Astrocyte of the spinal cord (primary cell): ENCODE results near the gene METTL1.
"Not testable (repeated sequence)": the region's sequence is repeated elsewhere in the genome, so short reads cannot be mapped to it uniquely, and the experiment has no call there.

Experiments used
- DNase-seq: peaks from one replicate; pipeline ENCODE4 v3.0.0; 2011; ENCODE audit warnings: low read depth, low spot score
- H3K4me3 ChIP-seq: 2 replicates; pipeline ENCODE4 v1.5.1; 2011; ENCODE audit warnings: low read depth, mild to moderate bottlenecking, low read length, moderate library complexity
- in situ Hi-C: cut with HindIII; loops from 2 replicates; pipeline ENCODE4 v1.10.0; 2017; ENCODE audit warnings: low sequenced_read_pairs
- TF ChIP-seq, protein P1 (sequence below): IDR thresholded peaks from 2 replicates; pipeline ENCODE4 v1.5.1; 2012; ENCODE audit warnings: low read depth, mild to moderate bottlenecking, low read length, inconsistent platforms

METTL1 gene

DNA sequence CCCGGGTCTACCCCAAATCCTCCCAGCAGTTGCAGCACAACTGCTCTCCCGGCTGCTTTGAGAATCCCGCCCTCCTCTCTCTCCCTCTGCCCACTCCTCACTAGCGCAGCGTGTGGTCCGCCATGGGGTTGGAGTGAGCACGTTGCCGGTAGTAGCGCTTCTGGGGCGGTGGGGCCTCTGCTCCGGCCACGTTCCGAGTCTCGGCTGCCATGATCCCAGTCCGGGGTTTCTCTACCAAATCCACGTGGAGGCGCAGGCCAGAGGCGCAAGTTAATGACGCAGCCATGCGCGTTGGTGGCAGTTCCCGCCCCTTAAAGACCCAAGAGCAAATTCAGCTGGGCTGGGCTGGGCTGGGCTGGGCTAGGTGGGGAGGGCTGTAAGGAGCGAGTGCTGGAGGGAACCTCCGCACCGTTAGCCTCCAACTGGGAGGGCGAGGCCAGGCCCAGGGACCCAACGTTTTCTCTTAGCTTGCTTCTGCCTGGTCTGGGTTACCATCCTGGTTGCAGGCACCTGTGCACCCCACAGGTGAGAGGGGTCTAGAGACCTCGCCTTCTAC lies at the start of gene METTL1:
TSS of gene METTL1 (minus strand) at position 233 of the 556 bp plus-strand sequence. CDS start at position 211, 22 bp downstream.
- peak within 1 kb of the TSS; percentile 70 for H3K4me3 ChIP-seq
- in situ Hi-C loops: no loop called here
- TF ChIP-seq, protein P1, sequence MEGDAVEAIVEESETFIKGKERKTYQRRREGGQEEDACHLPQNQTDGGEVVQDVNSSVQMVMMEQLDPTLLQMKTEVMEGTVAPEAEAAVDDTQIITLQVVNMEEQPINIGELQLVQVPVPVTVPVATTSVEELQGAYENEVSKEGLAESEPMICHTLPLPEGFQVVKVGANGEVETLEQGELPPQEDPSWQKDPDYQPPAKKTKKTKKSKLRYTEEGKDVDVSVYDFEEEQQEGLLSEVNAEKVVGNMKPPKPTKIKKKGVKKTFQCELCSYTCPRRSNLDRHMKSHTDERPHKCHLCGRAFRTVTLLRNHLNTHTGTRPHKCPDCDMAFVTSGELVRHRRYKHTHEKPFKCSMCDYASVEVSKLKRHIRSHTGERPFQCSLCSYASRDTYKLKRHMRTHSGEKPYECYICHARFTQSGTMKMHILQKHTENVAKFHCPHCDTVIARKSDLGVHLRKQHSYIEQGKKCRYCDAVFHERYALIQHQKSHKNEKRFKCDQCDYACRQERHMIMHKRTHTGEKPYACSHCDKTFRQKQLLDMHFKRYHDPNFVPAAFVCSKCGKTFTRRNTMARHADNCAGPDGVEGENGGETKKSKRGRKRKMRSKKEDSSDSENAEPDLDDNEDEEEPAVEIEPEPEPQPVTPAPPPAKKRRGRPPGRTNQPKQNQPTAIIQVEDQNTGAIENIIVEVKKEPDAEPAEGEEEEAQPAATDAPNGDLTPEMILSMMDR: no peak
- peak; percentile 99 for DNase-seq

DNA sequence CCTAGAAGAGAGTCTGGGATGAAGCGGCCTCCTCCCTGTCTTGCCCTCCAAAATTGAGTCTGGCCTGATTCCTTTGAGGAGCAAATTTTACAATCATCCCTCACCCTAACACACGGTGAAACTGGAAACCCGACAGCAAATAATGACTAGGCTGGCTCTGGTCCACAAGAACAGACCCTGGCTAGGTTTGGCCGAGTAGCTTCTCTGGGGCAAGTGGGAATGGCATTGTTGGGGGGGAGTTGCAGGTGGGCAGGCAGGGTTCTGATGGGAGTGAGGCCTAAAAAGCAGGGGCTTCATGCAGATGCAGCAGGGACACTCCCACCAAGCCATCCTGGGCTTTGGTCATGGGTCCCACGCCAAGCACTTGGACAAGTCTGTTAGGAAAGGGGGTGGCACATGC lies 49.1 kb upstream of the METTL1 start:
- H3K4me3 ChIP-seq, DNase-seq, in situ Hi-C loops: not testable (repeated sequence)

DNA sequence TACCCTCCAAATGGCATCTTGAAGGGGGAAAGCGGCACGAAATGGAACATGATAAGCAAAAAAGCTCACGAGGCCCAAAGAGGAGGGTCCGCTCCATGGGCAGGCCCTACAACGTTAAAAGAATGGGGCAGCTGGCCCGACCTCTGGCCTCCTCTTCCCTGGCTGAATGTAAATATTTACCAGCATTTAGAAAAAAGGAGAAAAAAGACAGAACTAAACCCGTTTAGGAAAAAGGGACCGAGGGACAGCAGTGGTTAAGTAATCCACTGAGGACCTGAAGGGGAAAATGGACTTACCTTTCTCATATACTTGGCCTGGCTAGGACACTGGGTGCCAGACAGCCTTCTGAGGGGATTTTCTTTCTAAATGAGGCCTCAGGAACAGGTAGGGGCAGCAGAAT lies 48.2 kb upstream of the METTL1 start:
- DNase-seq, in situ Hi-C loops, H3K4me3 ChIP-seq: not testable (repeated sequence)

DNA sequence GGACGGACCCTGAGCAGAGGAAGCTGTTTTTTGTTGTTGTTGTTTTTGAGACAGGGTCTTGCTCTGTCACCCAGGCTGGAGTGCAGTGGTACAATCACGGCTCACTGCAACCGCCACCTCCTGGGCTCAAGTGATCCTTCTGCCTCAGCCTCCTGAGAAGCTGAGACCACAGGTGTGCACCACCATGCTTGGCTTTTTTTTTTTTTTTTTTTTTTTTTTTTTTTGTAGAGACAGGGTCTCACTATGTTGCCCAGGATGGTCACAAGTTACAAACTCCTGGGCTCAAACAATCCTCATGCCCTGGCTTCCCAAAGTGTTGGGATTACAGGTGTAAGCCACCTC lies 46.1 kb upstream of the METTL1 start:
- DNase-seq, in situ Hi-C loops, H3K4me3 ChIP-seq: not testable (repeated sequence)

DNA sequence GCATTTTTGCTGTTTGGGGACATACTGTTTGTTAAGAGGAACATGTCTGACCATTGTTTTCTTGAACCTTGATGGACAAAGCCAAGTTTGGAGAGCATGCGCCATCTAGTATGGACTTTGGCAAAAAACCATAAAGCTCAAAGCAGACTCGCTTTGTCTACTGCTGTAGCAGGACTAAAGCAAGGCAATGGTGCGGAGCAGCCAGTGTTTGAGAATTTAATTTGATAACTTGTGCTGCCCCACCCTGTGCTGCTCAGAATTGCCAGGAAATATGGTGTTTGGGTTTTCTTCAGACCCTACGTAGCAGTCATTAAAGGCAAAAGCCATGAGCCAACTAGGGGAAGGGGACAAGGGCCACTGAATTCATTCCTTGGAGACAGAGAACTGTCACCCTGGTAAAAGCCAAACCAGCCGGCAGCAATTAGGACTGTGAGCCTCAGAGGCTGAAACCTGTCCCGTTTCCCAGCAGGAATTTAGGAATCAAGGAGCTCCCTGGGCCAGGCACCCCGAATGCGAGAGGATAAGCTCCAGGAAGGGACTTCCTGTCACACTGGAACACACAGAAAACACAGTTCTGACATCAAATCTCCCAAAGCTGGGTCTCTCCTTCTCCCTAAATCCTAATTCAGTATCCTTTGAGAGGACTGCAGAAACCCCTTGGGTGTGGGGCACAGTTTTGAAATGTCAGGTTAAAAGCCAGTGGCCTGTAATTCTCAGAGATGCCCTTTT lies 45.5 kb upstream of the METTL1 start:
- in situ Hi-C loops: no loop called here
- no peak overlapping the region for H3K4me3 ChIP-seq
- no peak for DNase-seq
- TF ChIP-seq, protein P1: no peak

DNA sequence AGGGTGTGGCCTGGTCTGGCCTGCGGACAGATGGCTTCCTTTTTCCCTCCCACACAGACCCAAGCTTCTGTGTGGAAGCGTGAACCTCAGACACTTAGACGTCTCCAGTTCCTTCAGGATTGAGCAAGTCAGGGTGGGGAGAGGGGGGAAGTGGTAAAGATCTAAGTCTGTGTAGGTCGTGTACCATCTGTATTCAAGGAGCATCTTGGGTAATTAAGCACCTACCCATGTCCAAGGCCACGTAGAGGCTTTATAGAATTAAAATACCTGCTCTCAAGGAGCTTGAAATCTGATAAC lies 44.9 kb upstream of the METTL1 start:
- in situ Hi-C loops: no loop called here
- no peak overlapping the region for H3K4me3 ChIP-seq
- no peak for DNase-seq
- TF ChIP-seq, protein P1: no peak

DNA sequence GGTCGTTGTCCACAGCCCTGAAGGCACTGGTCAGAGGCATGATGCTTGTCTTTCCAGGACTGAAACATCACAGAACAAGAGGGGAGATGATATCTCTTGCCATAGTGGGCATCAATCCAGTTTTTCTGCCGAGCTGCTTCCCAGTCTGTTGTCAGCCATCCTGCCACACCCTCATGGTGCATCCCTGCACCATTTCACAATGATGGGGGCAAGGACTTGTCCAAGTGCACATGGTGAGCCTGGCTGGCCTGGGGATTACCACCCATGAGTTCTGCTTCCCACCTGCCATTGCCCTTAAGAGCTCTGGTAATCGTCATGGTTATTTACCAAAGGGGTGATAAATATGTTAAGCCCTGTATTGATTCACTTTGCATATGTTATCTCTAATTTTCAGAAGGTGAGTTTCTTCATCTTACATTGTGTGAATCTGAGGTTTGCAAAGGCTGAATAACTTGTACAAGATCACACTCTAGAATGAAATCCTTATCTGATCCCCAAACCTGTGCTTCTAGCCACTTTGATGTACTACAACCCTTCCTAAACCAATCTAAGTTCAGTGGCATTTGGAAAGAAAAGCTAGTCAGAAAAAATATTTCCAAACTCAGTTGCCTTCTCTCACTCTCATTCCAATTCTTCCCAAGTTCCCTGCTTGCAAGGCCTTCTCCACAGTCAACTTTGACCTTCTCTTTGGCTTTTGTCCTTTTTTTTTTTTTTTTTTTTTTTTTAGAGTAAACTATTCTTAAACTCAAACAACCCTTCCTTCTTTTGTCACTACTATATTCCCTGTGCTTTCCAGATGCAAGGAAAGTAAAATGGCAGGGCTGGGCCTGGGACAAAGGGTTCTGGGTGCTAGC lies 44.3 kb upstream of the METTL1 start:
- in situ Hi-C loops: no loop called here
- DNase-seq: no peak
- H3K4me3 ChIP-seq: no peak overlapping the region
- TF ChIP-seq, protein P1: no peak

DNA sequence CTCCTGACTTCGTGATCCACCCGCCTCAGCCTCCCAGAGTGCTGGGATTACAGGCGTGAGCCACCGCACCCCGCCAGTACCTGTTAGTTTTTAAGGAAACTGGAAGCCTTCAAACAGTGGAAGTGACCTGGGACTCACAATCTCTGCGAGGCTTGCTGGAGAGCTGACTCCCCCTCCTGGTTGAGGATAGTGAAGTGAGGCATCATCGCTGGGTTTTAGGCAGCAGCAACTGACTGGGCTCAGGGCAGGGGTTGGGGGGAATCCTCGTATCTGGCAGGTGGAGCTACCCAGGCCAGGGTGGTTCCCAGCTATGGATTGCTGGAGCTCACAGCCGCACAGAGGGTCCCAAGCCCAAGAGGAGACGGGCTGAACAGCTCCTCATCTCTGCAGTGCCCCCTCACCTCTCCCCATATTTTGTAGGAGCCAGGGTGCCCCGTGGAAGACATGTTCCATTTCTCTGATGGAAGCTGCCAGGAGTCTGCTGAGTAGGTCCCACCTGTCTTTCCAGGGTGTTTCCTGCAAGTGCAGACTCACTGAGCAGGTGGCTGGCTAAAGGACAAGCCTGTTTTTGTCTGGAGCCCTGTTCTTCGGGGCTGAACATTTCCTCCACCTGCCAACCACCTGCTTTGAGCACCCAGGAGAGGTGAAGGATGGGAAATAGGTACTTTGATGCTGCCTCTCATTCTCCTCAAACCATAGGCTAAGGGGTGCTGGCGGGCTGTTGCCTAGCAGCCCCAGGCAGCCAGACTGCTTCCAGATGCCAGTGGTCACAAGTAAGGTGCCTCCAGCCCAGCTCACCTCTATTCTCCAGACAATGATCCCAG lies 43.5 kb upstream of the METTL1 start:
- no peak overlapping the region for H3K4me3 ChIP-seq
- TF ChIP-seq, protein P1: peak; percentile 26
- no peak for DNase-seq
- in situ Hi-C loops: no loop called here
